Stimulated activated CD8-positive, alpha-beta memory T cell treated with anti-CD3 and anti-CD28 coated beads, Interleukin-7, amount 100 ng/mL, for 1 hour (primary cell): ENCODE results near the gene YBX2.
A peak's percentile ranks its signal among the peaks of the same experiment; 100 is the strongest.
"Not testable (repeated sequence)": the region's sequence is repeated elsewhere in the genome, so short reads cannot be mapped to it uniquely, and the experiment has no call there.

ENCODE experiments used
- DNase-seq, 2 donors: peaks; one replicate each; pipeline ENCODE4 v3.0.0-alpha.2; 2020; ENCODE audit warnings: low read depth in 2 of 2

Gene YBX2

GRCh38 chr17:7246779-7247178 is 47.7 kb downstream of the YBX2 start:
- no peak for DNase-seq

- not testable (repeated sequence) for DNase-seq
Measured at GRCh38 chr17:7243838-7244237, 50.6 kb downstream of the YBX2 start.

- no peak for DNase-seq
Measured at GRCh38 chr17:7243453-7243729, 51.0 kb downstream of the YBX2 start.

- peak; percentile 87 for DNase-seq
Measured at GRCh38 chr17:7242717-7243452, 51.6 kb downstream of the YBX2 start.

GRCh38 chr17:7241783-7242716 is 52.4 kb downstream of the YBX2 start, which contains the start of gene GABARAP:
Gene GABARAP, minus strand, starts transcription at chr17:7242449. Its CDS starts 119 bp downstream, at chr17:7242330.
- DNase-seq = peak; percentile 93

- no peak for DNase-seq
Measured at GRCh38 chr17:7241090-7241733, 53.2 kb downstream of the YBX2 start.

- no peak for DNase-seq
Measured at GRCh38 chr17:7240375-7240774, 54.1 kb downstream of the YBX2 start.

- DNase-seq = peak; percentile 93
Measured at GRCh38 chr17:7239091-7240027, 55.1 kb downstream of the YBX2 start, which contains the start of gene PHF23. Gene PHF23, minus strand, starts transcription at chr17:7239457. Its CDS starts 178 bp downstream, at chr17:7239279.

GRCh38 chr17:7238420-7239090 is 55.9 kb downstream of the YBX2 start:
- no peak for DNase-seq
